Measurements from ENCODE around the gene CDC42. TPM values are rescaled to one million over a fixed set of nuclear protein-coding genes. Genes with fewer than 3 reads are reported as not detected.

Gene CDC42
- total and polyA plus RNA-seq, 2 of the 4 experiments (the other 2 are of a cell fraction): 162 to 609 TPM

DNA sequence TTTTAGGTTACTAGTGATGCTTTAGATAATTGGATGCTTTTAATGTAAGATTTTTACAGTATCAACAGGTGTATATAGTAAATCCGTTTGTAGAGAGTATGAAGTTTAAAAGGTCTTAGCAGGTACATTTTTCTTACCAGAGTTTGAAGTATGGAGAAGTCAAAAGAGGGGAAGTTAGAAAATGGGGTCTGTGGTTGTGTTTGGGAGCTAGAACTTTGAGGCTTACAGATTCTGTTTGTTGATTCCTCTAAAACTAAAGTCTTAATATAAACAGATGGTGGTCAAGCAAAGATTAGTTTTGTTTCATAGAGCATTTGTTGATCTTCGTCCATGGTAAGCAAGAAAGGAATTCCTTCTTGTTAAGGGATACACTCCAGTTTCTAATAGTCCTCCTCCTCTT, 35.8 kb downstream of the CDC42 start:
- H3K56ac ChIP-seq (ENCODE audit: extremely low read depth, insufficient read depth, low read length): no peak overlapping the region
- no peak overlapping the region for H3K18ac ChIP-seq (ENCODE audit: low read depth, low read length)
- peaks cover 10% of the 10 kb centered on the region for H3K9me1 ChIP-seq (ENCODE audit: insufficient read depth, low read length)
- dilution Hi-C loops (cut with HindIII; ENCODE audit: low sequenced_read_pairs, unreplicated experiment): no loop called here
- H2AFZ ChIP-seq (replicated peaks; ENCODE audit: low read length, poor library complexity): no peak overlapping the region
- DNase-seq: peak; percentile 19
- no peaks in the 10 kb centered on the region for H3K9me3 ChIP-seq (ENCODE audit: control insufficient read depth, insufficient read depth, low read length)
- peaks cover 11 to 46% of the 10 kb centered on the region in 2 experiments; a peak in 3 of 4 replicates for H3K79me1 ChIP-seq (ENCODE audit: low read depth in 1 of 2, low read length in 2 of 2)
- peaks cover 17% of the 10 kb centered on the region for H3K4me1 ChIP-seq (ENCODE audit: control insufficient read depth, insufficient read depth, low read length)
- ChIA-PET CTCF (no interaction called here), POLR2A (ENCODE audit: unreplicated experiment) (no interaction called here)
- no peak overlapping the region for H2BK20ac ChIP-seq (ENCODE audit: low read depth, low read length)
- no peak overlapping the region for H3K4me3 ChIP-seq (ENCODE audit: insufficient read depth, low read depth, low read length)
- no peak overlapping the region for H3K23ac ChIP-seq (ENCODE audit: low read depth, low read length)
- in situ Hi-C loops (cut with MboI; ENCODE audit: low sequenced_read_pairs): no loop called here
- WGBS, 2 experiments (ENCODE audit: extremely low coverage in 2 of 2, insufficient read length in 1 of 2): no CpG with 5 or more reads among the region's 2 CpGs
- H3K14ac ChIP-seq (replicated peaks; ENCODE audit: low read depth, low read length): no peak overlapping the region
- no peak overlapping the region for H2AK9ac ChIP-seq (replicated peaks; ENCODE audit: low read depth, low read length, poor library complexity)
- peaks cover 26% of the 10 kb centered on the region for H3K36me3 ChIP-seq (ENCODE audit: control insufficient read depth, insufficient read depth, low read length)
- H2BK15ac ChIP-seq (ENCODE audit: low read depth, low read length): no peak overlapping the region
- no peak overlapping the region for H4K5ac ChIP-seq (ENCODE audit: low read depth, low read length)
- no peak overlapping the region for H2BK120ac ChIP-seq (ENCODE audit: low read depth, low read length)
- H4K20me1 ChIP-seq (ENCODE audit: insufficient read depth, low read length): peaks cover 89% of the 10 kb centered on the region
- no peak overlapping the region for H3K27ac ChIP-seq (ENCODE audit: insufficient read depth, low read length)
- peak overlapping the region; percentile 51; the same call in 1 of the 2 replicates for H3K4me2 ChIP-seq (ENCODE audit: low read depth, low read length)
- H3K4ac ChIP-seq (ENCODE audit: low read depth, low read length): no peak overlapping the region
- ATAC-seq (ENCODE audit: low read depth): peak; percentile 55
- no peak overlapping the region for H4K91ac ChIP-seq (ENCODE audit: insufficient read depth, low read depth, low read length)
- H3K27me3 ChIP-seq (ENCODE audit: control insufficient read depth, insufficient read depth, low read length): no peaks in the 10 kb centered on the region
- H2BK5ac ChIP-seq (ENCODE audit: low read depth, low read length, poor library complexity, severe bottlenecking): no peak overlapping the region
- BruUV-seq (replicated peaks): no TSS peak
- H4K8ac ChIP-seq (ENCODE audit: low read depth in 2 of 2, low read length in 2 of 2): no peak overlapping the region
- intact Hi-C loops (cut with micrococcal nuclease): loop anchor here (5.0 kb wide), 1 partner anchor 36 kb away; the partner anchor contains the start of gene CDC42
- TF ChIP-seq SMC3 (IDR thresholded peaks at IDR 0.05; ENCODE audit: low read depth, low read length) (no peak), MXI1 (IDR thresholded peaks at IDR 0.05; ENCODE audit: borderline replicate concordance, low read depth, low read length) (no peak), FOS (IDR thresholded peaks at IDR 0.05; ENCODE audit: low read depth, low read length) (no peak), MAFK (IDR thresholded peaks at IDR 0.05; ENCODE audit: low read depth, low read length) (no peak), CTCF (conservative IDR thresholded peaks at IDR 0.05; ENCODE audit: low read depth, low read length) (no peak)
- H2AK5ac ChIP-seq (ENCODE audit: low read depth, low read length): no peak overlapping the region
- no peak overlapping the region for H3K9ac ChIP-seq (ENCODE audit: low read depth, low read length)

All from IMR-90 (cell line).